ENCODE results near the gene BLVRB. TPM values are rescaled to one million over a fixed set of nuclear protein-coding genes. Genes with fewer than 3 reads are reported as not detected.

BLVRB gene
- 192 and 291 TPM in 2 replicates for total RNA-seq

GRCh38 chr19:40465557-40466218 lies at the start of gene BLVRB:
Gene BLVRB, minus strand, starts transcription at chr19:40465745. Its CDS starts 57 bp downstream, at chr19:40465688.

GRCh38 chr19:40466985-40467734 lies 1.6 kb upstream of the BLVRB start, which contains the start of gene SPTBN4:
Gene SPTBN4, plus strand, starts transcription at chr19:40467001. Its CDS starts 5,621 bp downstream, at chr19:40472622.

GRCh38 chr19:40444000-40444824 lies 21.3 kb downstream of the BLVRB start, which contains the start of gene SERTAD3:
Gene SERTAD3, minus strand, starts transcription at chr19:40444335. Its CDS starts 2,255 bp downstream, at chr19:40442080.

GRCh38 chr19:40425450-40426287 lies 39.9 kb downstream of the BLVRB start, which contains the start of gene SERTAD1:
Gene SERTAD1, minus strand, starts transcription at chr19:40425992. Its CDS starts 2,446 bp downstream, at chr19:40423546.

GRCh38 chr19:40413291-40413845 lies 52.2 kb downstream of the BLVRB start, which contains the start of gene PRX:
Gene PRX, minus strand, starts transcription at chr19:40413378. Its CDS starts 5,446 bp downstream, at chr19:40407932.

Other genes with a start within 250 kb of the BLVRB start
- 0.17 TPM in 1 of 2 replicates, not detected in the other for gene TTC9B, start 247.4 kb downstream of the BLVRB start, total RNA-seq
- gene CCNP, start 239.1 kb downstream of the BLVRB start, total RNA-seq = 0.17 and 0.32 TPM in 2 replicates
- gene AKT2, start 180.4 kb downstream of the BLVRB start, total RNA-seq = 82.7 and 101 TPM in 2 replicates
- 3.9 and 4.8 TPM in 2 replicates for gene C19orf47, start 117.3 kb downstream of the BLVRB start, total RNA-seq
- gene PLD3, start 117.0 kb downstream of the BLVRB start, total RNA-seq = 165 and 192 TPM in 2 replicates
- gene HIPK4, start 75.6 kb downstream of the BLVRB start, total RNA-seq = 0.16 and 0.17 TPM in 2 replicates
- 1.9 and 2.2 TPM in 2 replicates for gene PRX, start 52.4 kb downstream of the BLVRB start, total RNA-seq
- 19.5 and 27.6 TPM in 2 replicates for gene SERTAD1, start 39.8 kb downstream of the BLVRB start, total RNA-seq
- gene SERTAD3, start 21.4 kb downstream of the BLVRB start, total RNA-seq = 21.0 and 22.7 TPM in 2 replicates
- 11.4 and 11.7 TPM in 2 replicates for gene SPTBN4, start 1.3 kb upstream of the BLVRB start, total RNA-seq
- gene SHKBP1, start 111.1 kb upstream of the BLVRB start, total RNA-seq = 22.2 and 25.6 TPM in 2 replicates
- 69.0 and 191 TPM in 2 replicates for gene LTBP4, start 135.6 kb upstream of the BLVRB start, total RNA-seq
- 24.6 and 70.8 TPM in 2 replicates for gene NUMBL, start 224.9 kb upstream of the BLVRB start, total RNA-seq